H9 (cell line): ENCODE data around the gene LRRC14B. TPM values are rescaled to one million over a fixed set of nuclear protein-coding genes. Genes with fewer than 3 reads are reported as not detected.
A peak's percentile ranks its signal among the peaks of the same experiment; 100 is the strongest.

Source experiments
- DNase-seq: peaks from one replicate; pipeline ENCODE4 v3.0.0-alpha.2; 2017
- H2AFZ ChIP-seq: one replicate; pipeline ENCODE4 v1.6.1; 2013; ENCODE audit warnings: mild to moderate bottlenecking, low read length, control low read depth, moderate library complexity
- H2AK5ac ChIP-seq: 2 replicates; pipeline ENCODE4 v1.6.1; 2013; ENCODE audit warnings: low read length, control low read depth, mixed read lengths; ENCODE audit not compliant: insufficient read length
- H2BK120ac ChIP-seq: one replicate; pipeline ENCODE4 v1.6.1; 2013; ENCODE audit warnings: low read depth, mild to moderate bottlenecking, low read length, control low read depth, inconsistent platforms; ENCODE audit not compliant: poor library complexity, severe bottlenecking
- H2BK12ac ChIP-seq: 2 replicates; pipeline ENCODE4 v1.6.1; 2013; ENCODE audit warnings: low read length, control low read depth, mixed read lengths, low read depth; ENCODE audit not compliant: insufficient read length
- H2BK15ac ChIP-seq: 2 replicates; pipeline ENCODE4 v1.6.1; 2013; ENCODE audit warnings: low read depth, low read length, control low read depth
- H2BK20ac ChIP-seq: one replicate; pipeline ENCODE4 v1.6.1; 2013; ENCODE audit warnings: low read depth, mild to moderate bottlenecking, low read length, control low read depth, inconsistent platforms; ENCODE audit not compliant: poor library complexity, severe bottlenecking
- H2BK5ac ChIP-seq: 2 replicates; pipeline ENCODE4 v1.6.1; 2013; ENCODE audit warnings: low read length, control low read depth, mixed read lengths; ENCODE audit not compliant: insufficient read length
- H3K14ac ChIP-seq: 2 replicates; pipeline ENCODE4 v1.6.1; 2013; ENCODE audit warnings: low read length, control low read depth; ENCODE audit not compliant: insufficient read depth
- H3K18ac ChIP-seq: 2 replicates; pipeline ENCODE4 v1.6.1; 2013; ENCODE audit warnings: low read depth, mild to moderate bottlenecking, mixed read lengths, low read length, control low read depth; ENCODE audit not compliant: insufficient read length
- H3K23ac ChIP-seq: 2 replicates; pipeline ENCODE4 v1.6.1; 2013; ENCODE audit warnings: low read length, control low read depth, mixed read lengths, low read depth; ENCODE audit not compliant: insufficient read length
- H3K23me2 ChIP-seq: 2 replicates; pipeline ENCODE4 v1.6.1; 2013; ENCODE audit warnings: low read depth, mild to moderate bottlenecking, mixed read lengths, low read length, control low read depth; ENCODE audit not compliant: insufficient read length, poor library complexity, severe bottlenecking
- H3K27ac ChIP-seq: 2 replicates; pipeline ENCODE4 v1.5.1; 2013; ENCODE audit warnings: low read length, control low read depth, mixed read lengths, low read depth; ENCODE audit not compliant: insufficient read length
- H3K27me3 ChIP-seq: 2 replicates; pipeline ENCODE4 v1.6.1; 2013; ENCODE audit warnings: low read length, control low read depth, inconsistent platforms; ENCODE audit not compliant: insufficient read depth
- H3K4ac ChIP-seq: 2 replicates; pipeline ENCODE4 v1.6.1; 2013; ENCODE audit warnings: low read depth, mild to moderate bottlenecking, control low read depth, inconsistent platforms, low read length, moderate library complexity
- H3K4me1 ChIP-seq: 2 replicates; pipeline ENCODE4 v1.6.1; 2013; ENCODE audit warnings: low read length, control low read depth, inconsistent platforms; ENCODE audit not compliant: insufficient read depth
- H3K4me2 ChIP-seq: 2 replicates; pipeline ENCODE4 v1.6.1; 2013; ENCODE audit warnings: low read length, control low read depth, mixed read lengths; ENCODE audit not compliant: insufficient read length, insufficient read depth
- H3K56ac ChIP-seq: 2 replicates; pipeline ENCODE4 v1.6.1; 2013; ENCODE audit warnings: low read depth, mild to moderate bottlenecking, mixed read lengths, low read length, control low read depth; ENCODE audit not compliant: insufficient read length
- H3K79me1 ChIP-seq: 2 replicates; pipeline ENCODE4 v1.6.1; 2013; ENCODE audit warnings: low read depth, mild to moderate bottlenecking, moderate library complexity, low read length, control low read depth, inconsistent platforms; ENCODE audit not compliant: insufficient read depth, poor library complexity, severe bottlenecking
- H3K79me2 ChIP-seq: 2 replicates; pipeline ENCODE4 v1.6.1; 2013; ENCODE audit warnings: low read length, control low read depth, inconsistent platforms; ENCODE audit not compliant: insufficient read depth
- H3K9ac ChIP-seq: 2 replicates; pipeline ENCODE4 v1.6.1; 2013; ENCODE audit warnings: low read length, control low read depth, mixed read lengths; ENCODE audit not compliant: insufficient read length; ENCODE audit errors: extremely low read depth
- H3K9me3 ChIP-seq: one replicate; pipeline ENCODE4 v1.6.1; 2013; ENCODE audit warnings: low read depth, low read length, inconsistent platforms; ENCODE audit not compliant: control insufficient read depth
- H3T11ph ChIP-seq: one replicate; pipeline ENCODE4 v1.6.1; 2013; ENCODE audit warnings: mild to moderate bottlenecking, low read length, control low read depth, inconsistent platforms
- H4K20me1 ChIP-seq: one replicate; pipeline ENCODE4 v1.6.1; 2013; ENCODE audit not compliant: control insufficient read depth, insufficient read length, insufficient read depth
- H4K5ac ChIP-seq: 2 replicates; pipeline ENCODE4 v1.6.1; 2013; ENCODE audit warnings: low read depth, mild to moderate bottlenecking, mixed read lengths, low read length, control low read depth; ENCODE audit not compliant: insufficient read length
- H4K8ac ChIP-seq: replicated peaks from 2 replicates; pipeline ENCODE4 v1.6.1; 2013; ENCODE audit warnings: low read length, control low read depth, mixed read lengths, low read depth; ENCODE audit not compliant: insufficient read length
- H4K91ac ChIP-seq: 2 replicates; pipeline ENCODE4 v1.6.1; 2013; ENCODE audit warnings: low read depth, mild to moderate bottlenecking, moderate library complexity, mixed read lengths, low read length, control low read depth; ENCODE audit not compliant: insufficient read length
- H3K27ac Mint-ChIP-seq, 3 experiments: 2 replicates in 2 of 3; 3 replicates in 1 of 3; pipeline ENCODE4 v1.8.0; 2020 to 2021; ENCODE audit warnings: mixed read lengths in 3 of 3, mild to moderate bottlenecking in 1 of 3, moderate library complexity in 1 of 3
- H3K27me3 Mint-ChIP-seq: 2 replicates; pipeline ENCODE4 v1.8.0; 2021; ENCODE audit warnings: low read depth, mild to moderate bottlenecking, moderate library complexity, mixed read lengths
- H3K36me3 Mint-ChIP-seq, 3 experiments: 2 replicates in 2 of 3; 3 replicates in 1 of 3; pipeline ENCODE4 v1.8.0; 2020 to 2021; ENCODE audit warnings: low read depth in 3 of 3, mixed read lengths in 3 of 3; ENCODE audit not compliant: insufficient read depth in 1 of 3
- H3K4me1 Mint-ChIP-seq, 2 experiments: 2 replicates each; pipeline ENCODE4 v1.8.0; 2020; ENCODE audit warnings: mixed read lengths in 2 of 2
- H3K4me3 Mint-ChIP-seq, 2 experiments: 2 replicates in 1 of 2; 3 replicates in 1 of 2; pipeline ENCODE4 v1.8.0; 2020 to 2021; ENCODE audit warnings: mild to moderate bottlenecking in 2 of 2, mixed read lengths in 2 of 2, moderate library complexity in 1 of 2
- H3K9me3 Mint-ChIP-seq, 2 experiments: 2 replicates in 1 of 2; 3 replicates in 1 of 2; pipeline ENCODE4 v1.8.0; 2020; ENCODE audit warnings: mild to moderate bottlenecking in 2 of 2, mixed read lengths in 2 of 2, moderate library complexity in 1 of 2
- WGBS: extraction: QIAGEN DNeasy Blood & Tissue Kit; methylation state at CpG from one replicate; pipeline ENCODE4 v1.1.7; 2013; ENCODE audit warnings: missing lambda C conversion rate, low lambda C conversion rate, mixed read lengths; ENCODE audit not compliant: insufficient read length; ENCODE audit errors: extremely low coverage; 5-methylcytosine and 5-hydroxymethylcytosine counted together
- total RNA-seq: library from RNA; stranded (reverse); gene quantifications from 2 replicates; pipeline ENCODE4 v1.2.1, GENCODE V29; 2021
- TF ChIP-seq, protein P1 (sequence below): fragments of 200-600 bp; sonication (generic); conservative IDR thresholded peaks from 3 replicates; pipeline ENCODE4 v1.8.0; 2021; ENCODE audit warnings: antibody characterized with exemption, mild to moderate bottlenecking

Gene LRRC14B
- total RNA-seq, 1 experiment from 2014 or later, result not detected

DNA sequence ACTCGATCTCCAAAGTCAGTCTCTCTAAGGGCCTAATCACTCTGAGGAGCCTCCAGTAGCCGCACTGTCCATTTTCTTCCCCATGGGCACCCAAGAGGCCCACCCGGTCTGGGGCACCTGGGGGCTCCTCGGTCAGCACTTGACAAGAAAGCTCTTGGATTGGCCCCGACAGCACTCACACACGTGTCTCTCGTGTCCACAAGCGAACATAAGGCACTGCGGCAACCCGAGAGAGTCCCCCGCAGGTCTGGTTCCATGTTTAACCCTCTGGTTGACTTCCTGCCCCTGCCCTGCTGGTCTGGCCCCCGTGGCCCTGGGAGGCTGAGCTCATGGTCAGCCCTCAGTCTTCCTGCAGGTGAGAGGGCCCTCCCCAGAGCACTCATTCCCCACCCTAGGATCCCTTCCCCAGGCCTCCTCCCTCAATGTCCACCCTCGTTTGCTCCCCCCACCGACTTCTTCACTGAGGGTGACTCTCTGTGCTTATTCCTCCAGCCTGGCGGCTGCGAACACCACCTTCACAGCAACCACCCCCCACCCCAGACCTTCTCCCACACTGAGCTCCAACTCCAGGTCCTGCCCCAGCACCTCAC, 16.3 kb upstream of the LRRC14B start:
- no peak overlapping the region for H3K9ac ChIP-seq
- H3K9me3 Mint-ChIP-seq, result no peaks in the 10 kb centered on the region
- H4K5ac ChIP-seq, result no peak overlapping the region
- TF ChIP-seq, protein P1, sequence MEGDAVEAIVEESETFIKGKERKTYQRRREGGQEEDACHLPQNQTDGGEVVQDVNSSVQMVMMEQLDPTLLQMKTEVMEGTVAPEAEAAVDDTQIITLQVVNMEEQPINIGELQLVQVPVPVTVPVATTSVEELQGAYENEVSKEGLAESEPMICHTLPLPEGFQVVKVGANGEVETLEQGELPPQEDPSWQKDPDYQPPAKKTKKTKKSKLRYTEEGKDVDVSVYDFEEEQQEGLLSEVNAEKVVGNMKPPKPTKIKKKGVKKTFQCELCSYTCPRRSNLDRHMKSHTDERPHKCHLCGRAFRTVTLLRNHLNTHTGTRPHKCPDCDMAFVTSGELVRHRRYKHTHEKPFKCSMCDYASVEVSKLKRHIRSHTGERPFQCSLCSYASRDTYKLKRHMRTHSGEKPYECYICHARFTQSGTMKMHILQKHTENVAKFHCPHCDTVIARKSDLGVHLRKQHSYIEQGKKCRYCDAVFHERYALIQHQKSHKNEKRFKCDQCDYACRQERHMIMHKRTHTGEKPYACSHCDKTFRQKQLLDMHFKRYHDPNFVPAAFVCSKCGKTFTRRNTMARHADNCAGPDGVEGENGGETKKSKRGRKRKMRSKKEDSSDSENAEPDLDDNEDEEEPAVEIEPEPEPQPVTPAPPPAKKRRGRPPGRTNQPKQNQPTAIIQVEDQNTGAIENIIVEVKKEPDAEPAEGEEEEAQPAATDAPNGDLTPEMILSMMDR, result no peak
- H2BK120ac ChIP-seq, result no peak overlapping the region
- H3K27ac ChIP-seq, result no peak overlapping the region
- H4K8ac ChIP-seq, result no peak overlapping the region
- no peaks in the 10 kb centered on the region for H3K23me2 ChIP-seq
- no peaks in the 10 kb centered on the region for H3K79me2 ChIP-seq
- no peaks in the 10 kb centered on the region for H3K27me3 ChIP-seq
- H3K79me1 ChIP-seq, result no peaks in the 10 kb centered on the region
- no peak overlapping the region for H3K4me2 ChIP-seq
- no peak overlapping the region for H3K4ac ChIP-seq
- no peak overlapping the region for H3K18ac ChIP-seq
- DNase-seq, result no peak
- no CpG with 5 or more reads among the region's 16 CpGs for WGBS
- no peaks in the 10 kb centered on the region for H4K20me1 ChIP-seq
- H3K27ac Mint-ChIP-seq, result peak overlapping the region; percentile 38 to 89 (median 59); a peak in 5 of 7 replicates
- H3K36me3 Mint-ChIP-seq, result peaks cover 4 to 43% (median 43%) of the 10 kb centered on the region in 3 experiments; a peak in 6 of 7 replicates
- H2AK5ac ChIP-seq, result no peak overlapping the region
- no peak overlapping the region for H2BK15ac ChIP-seq
- no peak overlapping the region for H3K4me3 Mint-ChIP-seq
- no peak overlapping the region for H3T11ph ChIP-seq
- H3K9me3 ChIP-seq, result no peaks in the 10 kb centered on the region
- H3K27me3 Mint-ChIP-seq, result no peaks in the 10 kb centered on the region; the same call in 1 of the 2 replicates
- H2AFZ ChIP-seq, result no peak overlapping the region
- H3K56ac ChIP-seq, result no peak overlapping the region
- no peak overlapping the region for H3K23ac ChIP-seq
- peaks cover 4 to 5% of the 10 kb centered on the region in 2 experiments; a peak in 3 of 4 replicates for H3K4me1 Mint-ChIP-seq
- no peak overlapping the region for H2BK5ac ChIP-seq
- no peak overlapping the region for H3K14ac ChIP-seq
- H2BK20ac ChIP-seq, result no peak overlapping the region
- H2BK12ac ChIP-seq, result no peak overlapping the region
- H4K91ac ChIP-seq, result no peak overlapping the region
- H3K4me1 ChIP-seq, result no peaks in the 10 kb centered on the region
